EL (cell line): ENCODE results near the gene SHC3.

Source experiments
- DNase-seq: peaks from one replicate; pipeline ENCODE4 v3.0.0-alpha.2; 2016

Gene SHC3

GRCh38 chr9:89015336-89015735, 163.3 kb downstream of the SHC3 start:
- no peak for DNase-seq

GRCh38 chr9:89014153-89014552, 164.5 kb downstream of the SHC3 start:
- no peak for DNase-seq

GRCh38 chr9:89013660-89014059, 165.0 kb downstream of the SHC3 start:
- no peak for DNase-seq

GRCh38 chr9:89012294-89013042, 166.2 kb downstream of the SHC3 start:
- DNase-seq, result no peak

GRCh38 chr9:89011683-89012082, 166.9 kb downstream of the SHC3 start:
- DNase-seq, result no peak

GRCh38 chr9:89010526-89011111, 168.0 kb downstream of the SHC3 start:
- DNase-seq, result no peak

GRCh38 chr9:89010056-89010455, 168.6 kb downstream of the SHC3 start:
- no peak for DNase-seq

GRCh38 chr9:89009546-89009840, 169.1 kb downstream of the SHC3 start:
- DNase-seq, result no peak

- DNase-seq, result no peak
Measured at GRCh38 chr9:89008744-89009545, 169.7 kb downstream of the SHC3 start.

GRCh38 chr9:89008055-89008743, 170.4 kb downstream of the SHC3 start:
- DNase-seq, result no peak

GRCh38 chr9:89006996-89007967, 171.3 kb downstream of the SHC3 start:
- no peak for DNase-seq

- DNase-seq, result no peak
Measured at GRCh38 chr9:89006267-89006666, 172.4 kb downstream of the SHC3 start.

- DNase-seq, result no peak
Measured at GRCh38 chr9:89005323-89005722, 173.3 kb downstream of the SHC3 start.

- no peak for DNase-seq
Measured at GRCh38 chr9:89002987-89003386, 175.6 kb downstream of the SHC3 start.

GRCh38 chr9:89001917-89002540, 176.6 kb downstream of the SHC3 start:
- DNase-seq, result no peak

- peak; percentile 87 for DNase-seq
Measured at GRCh38 chr9:89000973-89001916, 177.4 kb downstream of the SHC3 start.

GRCh38 chr9:89000371-89000781, 178.2 kb downstream of the SHC3 start:
- DNase-seq, result peak; percentile 29

- peak; percentile 8 for DNase-seq
Measured at GRCh38 chr9:88998911-88999310, 179.7 kb downstream of the SHC3 start.

- DNase-seq, result peak; percentile 33
Measured at GRCh38 chr9:88998503-88998902, 180.1 kb downstream of the SHC3 start.

- no peak for DNase-seq
Measured at GRCh38 chr9:88997646-88998045, 181.0 kb downstream of the SHC3 start.

- no peak for DNase-seq
Measured at GRCh38 chr9:88996921-88997235, 181.7 kb downstream of the SHC3 start.
